Keratinocyte (primary cell): ENCODE measurements around the gene FBXW7. TPM values are rescaled to one million over a fixed set of nuclear protein-coding genes. Genes with fewer than 3 reads are reported as not detected.

ENCODE experiments used
- DNase-seq: peaks from one replicate; pipeline ENCODE4 v3.0.0-alpha.2; 2011; ENCODE audit warnings: low read depth, missing footprints, low spot score
- FAIRE-seq: peaks from 2 replicates; lab custom pipeline; 2011; peaks lifted over from hg19 to GRCh38; lab: Jason Lieb, UNC
- H2AFZ ChIP-seq: 2 replicates; pipeline ENCODE4 v1.6.0; 2012; ENCODE audit warnings: low read length, control low read depth, inconsistent platforms; ENCODE audit not compliant: control insufficient read depth
- H3K27ac ChIP-seq: 2 replicates; pipeline ENCODE4 v1.5.1; 2011; ENCODE audit warnings: low read length; ENCODE audit not compliant: control insufficient read depth, insufficient read depth
- H3K27me3 ChIP-seq: 3 replicates; pipeline ENCODE4 v1.6.0; 2011; ENCODE audit warnings: low read length; ENCODE audit not compliant: control insufficient read depth, insufficient read depth; ENCODE audit errors: extremely low read depth
- H3K36me3 ChIP-seq, 2 experiments: 2 replicates in 1 of 2; 3 replicates in 1 of 2; pipeline ENCODE4 v1.5.1; 2011; ENCODE audit warnings: low read length in 2 of 2, mild to moderate bottlenecking in 1 of 2; ENCODE audit not compliant: control insufficient read depth in 2 of 2, insufficient read depth in 2 of 2; ENCODE audit errors: extremely low read depth in 1 of 2
- H3K4me1 ChIP-seq: 3 replicates; pipeline ENCODE4 v1.5.1; 2011; ENCODE audit warnings: low read length; ENCODE audit not compliant: control insufficient read depth, insufficient read depth; ENCODE audit errors: extremely low read depth
- H3K4me2 ChIP-seq: 3 replicates; pipeline ENCODE4 v1.6.0; 2011; ENCODE audit warnings: low read depth, low read length; ENCODE audit not compliant: control insufficient read depth, insufficient read depth; ENCODE audit errors: extremely low read depth
- H3K4me3 ChIP-seq, 3 experiments: fragments of 200-600 bp in 1 of 3; sonication (generic) in 1 of 3; 2 replicates in 2 of 3; 3 replicates in 1 of 3; pipeline ENCODE4 v1.5.1; 2011 to 2016; ENCODE audit warnings: low read length in 3 of 3, mild to moderate bottlenecking in 3 of 3, control low read depth in 2 of 3, inconsistent platforms in 1 of 3, low read depth in 1 of 3, mixed read lengths in 1 of 3, mixed run types in 1 of 3, moderate library complexity in 1 of 3; ENCODE audit not compliant: control insufficient read depth in 2 of 3, insufficient read depth in 2 of 3; ENCODE audit errors: extremely low read depth in 1 of 3
- H3K79me2 ChIP-seq: 2 replicates; pipeline ENCODE4 v1.6.0; 2012; ENCODE audit warnings: low read length; ENCODE audit not compliant: control insufficient read depth, insufficient read depth
- H3K9ac ChIP-seq: 3 replicates; pipeline ENCODE4 v1.6.0; 2011; ENCODE audit warnings: low read length; ENCODE audit not compliant: control insufficient read depth, insufficient read depth; ENCODE audit errors: extremely low read depth
- H3K9me1 ChIP-seq: 3 replicates; pipeline ENCODE4 v1.6.0; 2011; ENCODE audit warnings: low read length; ENCODE audit not compliant: control insufficient read depth, insufficient read depth; ENCODE audit errors: extremely low read depth
- H3K9me3 ChIP-seq: 2 replicates; pipeline ENCODE4 v1.5.1; 2012; ENCODE audit warnings: low read depth, low read length; ENCODE audit not compliant: control insufficient read depth
- H4K20me1 ChIP-seq: 3 replicates; pipeline ENCODE4 v1.6.0; 2011; ENCODE audit warnings: low read length; ENCODE audit not compliant: control insufficient read depth, insufficient read depth; ENCODE audit errors: extremely low read depth
- EZH2 ChIP-seq: IDR thresholded peaks from one replicate; pipeline ENCODE4 v1.6.1; 2012; ENCODE audit warnings: inconsistent platforms, mild to moderate bottlenecking, low read length, moderate library complexity
- dilution Hi-C: fragments of 300-500 bp; cut with MboI; formaldehyde crosslinking; loops from one replicate; pipeline ENCODE4 v1.7.0; 2020; ENCODE audit warnings: low sequenced_read_pairs; ENCODE audit not compliant: extremely low pct_ligation_motif_present
- polyA plus RNA-seq, 5 experiments: library from polyadenylated mRNA; depleted of rRNA in 3 of 5; stranded (reverse) in 3 of 5; stranded (forward) in 1 of 5; unstranded in 1 of 5; fragments of >200 nt; gene quantifications; 1 replicate in 1 of 5; 2 replicates in 3 of 5; 3 replicates in 1 of 5; pipeline versions ENCODE4 v1.2.1 to v1.2.3, GENCODE V29; 2011 to 2012; ENCODE audit warnings: missing spikeins in 2 of 5, low read depth in 1 of 5, low replicate concordance in 1 of 5
- small RNA-seq, 3 experiments: library from RNA; depleted of rRNA; stranded (forward); fragments of <200 nt; gene quantifications; one replicate each; pipeline ENCODE3, GENCODE V24; 2012; ENCODE audit warnings: low read depth in 3 of 3, low replicate concordance in 1 of 3; ENCODE audit not compliant: insufficient read length in 3 of 3
- TF ChIP-seq, protein P1 (sequence below), 3 experiments: IDR thresholded peaks in 1 of 3; conservative IDR thresholded peaks in 1 of 3; optimal IDR thresholded peaks in 1 of 3; 2 replicates in 2 of 3; 3 replicates in 1 of 3; pipeline versions ENCODE3 to v1.5.1; 2011; ENCODE audit warnings: low read length in 3 of 3, mild to moderate bottlenecking in 3 of 3, moderate library complexity in 2 of 3, control low read depth in 1 of 3, inconsistent platforms in 1 of 3; ENCODE audit not compliant: insufficient read depth in 2 of 3; ENCODE audit errors: extremely low read depth in 1 of 3

Gene FBXW7
- polyA plus RNA-seq, 1 donor (not counting 4 experiments of a cell fraction or from before 2014, with no cell fraction given), result 39.6 TPM

DNA sequence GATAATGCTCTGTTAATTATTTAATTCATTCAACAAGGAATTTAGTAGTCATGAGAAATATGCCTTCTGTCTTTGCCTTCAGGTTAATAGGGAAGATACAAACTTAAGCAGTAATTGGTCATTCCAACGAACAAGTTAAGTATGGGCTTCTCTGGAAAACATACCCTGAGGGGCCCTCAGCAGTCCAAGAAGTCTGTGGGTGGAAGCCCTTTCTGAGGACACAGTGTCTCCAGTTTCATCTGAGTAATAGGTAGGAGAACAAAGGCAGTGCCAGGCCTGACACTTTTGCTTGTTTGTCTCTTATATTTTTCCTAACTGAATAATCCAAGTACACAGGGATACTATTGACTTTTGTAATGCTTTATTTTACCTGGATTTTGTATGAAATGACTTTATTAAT, 262.5 kb downstream of the FBXW7 start:
- Histone ChIP-seq H3K36me3 (no peaks in the 10 kb centered on the region), H3K9ac (no peak overlapping the region), H3K9me1 (no peaks in the 10 kb centered on the region), H3K27me3 (no peaks in the 10 kb centered on the region), H3K9me3 (no peaks in the 10 kb centered on the region), H4K20me1 (no peaks in the 10 kb centered on the region), H3K79me2 (no peaks in the 10 kb centered on the region), H3K4me2 (peak overlapping the region; percentile 50), H3K4me1 (peaks cover 20% of the 10 kb centered on the region), H2AFZ (no peak overlapping the region), H3K27ac (peak overlapping the region; percentile 82), H3K4me3 (no peak overlapping the region)
- TF ChIP-seq, protein P1, sequence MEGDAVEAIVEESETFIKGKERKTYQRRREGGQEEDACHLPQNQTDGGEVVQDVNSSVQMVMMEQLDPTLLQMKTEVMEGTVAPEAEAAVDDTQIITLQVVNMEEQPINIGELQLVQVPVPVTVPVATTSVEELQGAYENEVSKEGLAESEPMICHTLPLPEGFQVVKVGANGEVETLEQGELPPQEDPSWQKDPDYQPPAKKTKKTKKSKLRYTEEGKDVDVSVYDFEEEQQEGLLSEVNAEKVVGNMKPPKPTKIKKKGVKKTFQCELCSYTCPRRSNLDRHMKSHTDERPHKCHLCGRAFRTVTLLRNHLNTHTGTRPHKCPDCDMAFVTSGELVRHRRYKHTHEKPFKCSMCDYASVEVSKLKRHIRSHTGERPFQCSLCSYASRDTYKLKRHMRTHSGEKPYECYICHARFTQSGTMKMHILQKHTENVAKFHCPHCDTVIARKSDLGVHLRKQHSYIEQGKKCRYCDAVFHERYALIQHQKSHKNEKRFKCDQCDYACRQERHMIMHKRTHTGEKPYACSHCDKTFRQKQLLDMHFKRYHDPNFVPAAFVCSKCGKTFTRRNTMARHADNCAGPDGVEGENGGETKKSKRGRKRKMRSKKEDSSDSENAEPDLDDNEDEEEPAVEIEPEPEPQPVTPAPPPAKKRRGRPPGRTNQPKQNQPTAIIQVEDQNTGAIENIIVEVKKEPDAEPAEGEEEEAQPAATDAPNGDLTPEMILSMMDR (optimal IDR thresholded peaks at IDR 0.05 in 1 of 3, IDR thresholded peaks at IDR 0.05 in 1 of 3, conservative IDR thresholded peaks at IDR 0.05 in 1 of 3; ENCODE audit: extremely low read depth in 1 of 3, insufficient read depth in 2 of 3, low read length in 3 of 3), result no peak
- no peak for TF ChIP-seq EZH2
- peak; percentile 45 for DNase-seq
- peak; percentile 78 for FAIRE-seq
- dilution Hi-C loops, result no loop called here

Small RNA genes within 50 kb of the gene (small RNA-seq; reads per million reads assigned to genes)
- 0 to 0.67 (median 0.50) reads per million in 3 experiments for gene MIR3140

Other genes with a start within 250 kb of the FBXW7 start
- 41.9 to 106 TPM (median 52.5 TPM) in 3 replicates for gene TMEM154, start 143.9 kb upstream of the FBXW7 start, polyA plus RNA-seq
- 0.10 to 0.21 TPM (median 0.12 TPM) in 3 replicates for gene TIGD4, start 243.6 kb upstream of the FBXW7 start, polyA plus RNA-seq
- 23.5 to 44.4 TPM (median 28.2 TPM) in 3 replicates for gene ARFIP1, start 243.9 kb upstream of the FBXW7 start, polyA plus RNA-seq